HepG2 (cell line): ENCODE measurements around the gene PPP4R3A. TPM values are rescaled to one million over a fixed set of nuclear protein-coding genes. Genes with fewer than 3 reads are reported as not detected.

Source experiments
- ATF7-NPFF ChIP-seq: sonication (generic); formaldehyde crosslinking; IDR thresholded peaks from 2 replicates; pipeline ENCODE4 v1.8.1; 2023; ENCODE audit warnings: mild to moderate bottlenecking, low read depth, missing genetic modification reagents, moderate library complexity
- DNMT3B ChIP-seq: conservative IDR thresholded peaks from 2 replicates; pipeline ENCODE4 v1.6.1; 2016; ENCODE audit warnings: missing biosample characterization, control low read depth
- MLLT10 ChIP-seq: sonication (generic); formaldehyde crosslinking; IDR thresholded peaks from 2 replicates; pipeline ENCODE4 v1.4.0; 2020; ENCODE audit warnings: missing genetic modification reagents
- NFAT5 ChIP-seq: sonication (generic); formaldehyde crosslinking; IDR thresholded peaks from 2 replicates; pipeline ENCODE4 v1.4.0; 2020; ENCODE audit warnings: missing genetic modification reagents
- NR2F2 ChIP-seq: IDR thresholded peaks from 2 replicates; pipeline ENCODE4 v1.6.1; 2012; ENCODE audit warnings: low read depth, inconsistent platforms, borderline replicate concordance
- PCBP2 ChIP-seq: fragments of 200-400 bp; formaldehyde crosslinking; optimal IDR thresholded peaks from 2 replicates; pipeline ENCODE3; 2018; ENCODE audit warnings: low read length, low read depth; ENCODE audit not compliant: poor library complexity, severe bottlenecking
- SNAI1 ChIP-seq: sonication (generic); formaldehyde crosslinking; IDR thresholded peaks from 2 replicates; pipeline ENCODE4 v1.5.0; 2020; ENCODE audit warnings: mild to moderate bottlenecking, missing genetic modification reagents, borderline replicate concordance
- TMF1 ChIP-seq: sonication (generic); formaldehyde crosslinking; IDR thresholded peaks from 2 replicates; pipeline ENCODE4 v1.8.1; 2022; ENCODE audit warnings: low read depth, missing genetic modification reagents
- YY1 ChIP-seq: IDR thresholded peaks from 2 replicates; pipeline ENCODE4 v1.6.1; 2011; ENCODE audit warnings: low read length, low read depth, moderate library complexity, mild to moderate bottlenecking; ENCODE audit not compliant: insufficient read depth, insufficient replicate concordance
- ZBTB38 ChIP-seq: sonication (generic); formaldehyde crosslinking; IDR thresholded peaks from 2 replicates; pipeline ENCODE4 v1.5.1; 2020; ENCODE audit warnings: mild to moderate bottlenecking, missing genetic modification reagents
- ZBTB8A ChIP-seq: sonication (generic); formaldehyde crosslinking; IDR thresholded peaks from 2 replicates; pipeline ENCODE4 v1.4.0; 2020; ENCODE audit warnings: mild to moderate bottlenecking, low read depth, missing genetic modification reagents, borderline replicate concordance
- ZMAT3 ChIP-seq: sonication (generic); formaldehyde crosslinking; conservative IDR thresholded peaks from 2 replicates; pipeline ENCODE4 v1.7.0; 2021; ENCODE audit warnings: missing genetic modification reagents
- ZMYM3 ChIP-seq: sonication (generic); formaldehyde crosslinking; IDR thresholded peaks from 2 replicates; pipeline ENCODE4 v1.5.1; 2020; ENCODE audit warnings: mild to moderate bottlenecking, missing genetic modification reagents
- ZNF10 ChIP-seq: sonication (generic); formaldehyde crosslinking; IDR thresholded peaks from 2 replicates; pipeline ENCODE4 v1.4.0; 2020; ENCODE audit warnings: mild to moderate bottlenecking, low read depth, missing genetic modification reagents, borderline replicate concordance
- ZNF530 ChIP-seq: sonication (generic); formaldehyde crosslinking; IDR thresholded peaks from 2 replicates; pipeline ENCODE4 v1.5.0; 2020; ENCODE audit warnings: low read depth, mild to moderate bottlenecking, missing genetic modification reagents
- ZNF558 ChIP-seq: sonication (generic); formaldehyde crosslinking; IDR thresholded peaks from 2 replicates; pipeline ENCODE4 v1.9.0; 2022; ENCODE audit warnings: mild to moderate bottlenecking, missing genetic modification reagents, borderline replicate concordance
- ZNF644 ChIP-seq: IDR thresholded peaks from 2 replicates; pipeline ENCODE4 v1.6.1; 2016; ENCODE audit warnings: low read depth
- ZNF672 ChIP-seq: sonication (generic); formaldehyde crosslinking; IDR thresholded peaks from 2 replicates; pipeline ENCODE4 v1.8.1; 2022; ENCODE audit warnings: missing genetic modification reagents
- polyA plus RNA-seq, 8 experiments: library from polyadenylated mRNA; depleted of rRNA in 3 of 8; stranded (reverse) in 7 of 8; unstranded in 1 of 8; fragments of >200 nt; fragmentation: Illumina TruSeq in 4 of 8; extraction: Trizol in 4 of 8; gene quantifications; 2 replicates each; pipeline versions ENCODE4 v1.2.1 to v1.2.3, GENCODE V29; 2011 to 2016; ENCODE audit warnings: low read depth in 4 of 8, missing spikeins in 1 of 8, mixed read lengths in 1 of 8; ENCODE audit not compliant: insufficient read depth in 1 of 8
- total RNA-seq, 5 experiments: library from RNA; depleted of rRNA; stranded (reverse); fragments of >200 nt; fragmentation: Illumina TruSeq; extraction: Trizol; gene quantifications; 2 replicates each; pipeline ENCODE4 v1.2.3, GENCODE V29; 2016; ENCODE audit warnings: low read depth in 1 of 5

The PPP4R3A gene
- total and polyA plus RNA-seq, 2 of the 13 experiments (the other 11 are each of a cell fraction or from before 2014, with no cell fraction given): 22.5 to 57.4 TPM

- TF ChIP-seq ZMAT3 (peak; percentile 94), ZNF672 (no peak; the same call in 1 of the 2 replicates), YY1 (peak; percentile 97), MLLT10 (CRISPR knock-in tag) (no peak), NFAT5 (CRISPR knock-in tag) (0 out of 2 replicates have a peak, but pooled peaks have one; percentile 33), NR2F2 (no peak), TMF1 (CRISPR knock-in tag) (peak; percentile 77), ZNF10 (CRISPR knock-in tag) (no peak), ZBTB38 (CRISPR knock-in tag) (peak; percentile 97), ATF7-NPFF (peak; percentile 85; the same call in 1 of the 2 replicates), DNMT3B (CRISPR knock-in tag) (peak; percentile 83; the same call in 1 of the 2 replicates), ZBTB8A (CRISPR knock-in tag) (no peak), ZMYM3 (CRISPR knock-in tag) (peak; percentile 89), ZNF530 (CRISPR knock-in tag) (no peak), PCBP2 (no peak), SNAI1 (peak; percentile 68; the same call in 1 of the 2 replicates), ZNF644 (CRISPR knock-in tag) (no peak), ZNF558 (CRISPR knock-in tag) (peak; percentile 76; the same call in 1 of the 2 replicates)
Observed at GRCh38 chr14:91510171-91511042, at the start of gene PPP4R3A (continued).
